Hepatocyte (in vitro differentiated cells): Measurements from ENCODE around the gene SYCE3. TPM values are rescaled to one million over a fixed set of nuclear protein-coding genes. Genes with fewer than 3 reads are reported as not detected.

ENCODE experiments used
- DNase-seq: peaks from one replicate; pipeline ENCODE4 v3.0.0-alpha.2; 2016; ENCODE audit warnings: low spot score
- H2AFZ ChIP-seq: fragments of 200-600 bp; sonication (generic); 2 replicates; pipeline ENCODE4 v1.6.0; 2016; ENCODE audit warnings: antibody characterized with exemption, mild to moderate bottlenecking
- H3K27ac ChIP-seq: fragments of 200-600 bp; sonication (generic); 2 replicates; pipeline ENCODE4 v1.5.1; 2016; ENCODE audit warnings: mild to moderate bottlenecking
- H3K27me3 ChIP-seq: fragments of 200-600 bp; sonication (generic); 2 replicates; pipeline ENCODE4 v1.6.1; 2016
- H3K36me3 ChIP-seq: fragments of 200-600 bp; sonication (generic); replicated peaks from 2 replicates; pipeline ENCODE4 v1.5.1; 2016; ENCODE audit warnings: low read depth; ENCODE audit not compliant: insufficient read depth
- H3K4me1 ChIP-seq: fragments of 200-600 bp; sonication (generic); 2 replicates; pipeline ENCODE4 v1.5.1; 2016; ENCODE audit warnings: mild to moderate bottlenecking, moderate library complexity; ENCODE audit not compliant: insufficient read depth
- H3K4me2 ChIP-seq: fragments of 200-600 bp; sonication (generic); 2 replicates; pipeline ENCODE4 v1.6.0; 2016
- H3K4me3 ChIP-seq: fragments of 200-600 bp; sonication (generic); 2 replicates; pipeline ENCODE4 v1.5.1; 2016; ENCODE audit warnings: mild to moderate bottlenecking
- H3K79me2 ChIP-seq: fragments of 200-600 bp; sonication (generic); 2 replicates; pipeline ENCODE4 v1.6.0; 2017; ENCODE audit warnings: mild to moderate bottlenecking
- H3K9me2 ChIP-seq: fragments of 200-600 bp; sonication (generic); replicated peaks from 2 replicates; pipeline ENCODE4 v1.6.0; 2017; ENCODE audit warnings: mild to moderate bottlenecking; ENCODE audit not compliant: insufficient read depth
- H3K9me3 ChIP-seq: fragments of 200-600 bp; sonication (generic); 2 replicates; pipeline ENCODE4 v1.5.1; 2016; ENCODE audit warnings: low read depth, mild to moderate bottlenecking
- H4K20me1 ChIP-seq: fragments of 200-600 bp; sonication (generic); 2 replicates; pipeline ENCODE4 v1.6.0; 2016; ENCODE audit warnings: mild to moderate bottlenecking; ENCODE audit not compliant: insufficient read depth, poor library complexity, severe bottlenecking
- CTCF ChIP-seq: fragments of 200-600 bp; sonication (generic); IDR thresholded peaks from 2 replicates; pipeline ENCODE4 v1.5.1; 2016; ENCODE audit warnings: antibody characterized with exemption, mild to moderate bottlenecking; ENCODE audit not compliant: poor library complexity
- EZH2 ChIP-seq: fragments of 200-600 bp; sonication (generic); IDR thresholded peaks from 2 replicates; pipeline ENCODE4 v1.6.1; 2016; ENCODE audit warnings: antibody characterized with exemption, mild to moderate bottlenecking, borderline replicate concordance
- EZH2phosphoT487 ChIP-seq: fragments of 200-600 bp; sonication (generic); IDR thresholded peaks from one replicate; pipeline ENCODE4 v1.6.1; 2018; ENCODE audit warnings: antibody characterized with exemption, mild to moderate bottlenecking, low read depth, moderate library complexity; ENCODE audit not compliant: unreplicated experiment, severe bottlenecking
- WGBS: methylation state at CpG from one replicate; pipeline ENCODE4 v1.1.6; 2016; ENCODE audit warnings: low lambda C conversion rate; ENCODE audit errors: missing lambda C conversion rate; 5-methylcytosine and 5-hydroxymethylcytosine counted together
- polyA plus RNA-seq: library from polyadenylated mRNA; unstranded; fragments of >200 nt; fragmentation: Nextera tagmentation; extraction: Ambion mirVana; gene quantifications from 2 replicates; pipeline ENCODE4 v1.2.1, GENCODE V29; 2016
- total RNA-seq: library from RNA; depleted of rRNA; stranded (reverse); fragments of >200 nt; gene quantifications from 2 replicates; pipeline ENCODE4 v1.2.3, GENCODE V29; 2014

SYCE3 gene
- total and polyA plus RNA-seq, 2 experiments from 2014 or later: 1.4 TPM; not detected in 1

GRCh38 chr22:50548921-50549790 is 13.6 kb downstream of the SYCE3 start:
- Histone ChIP-seq H3K79me2 (no peaks in the 10 kb centered on the region), H3K27ac (no peak overlapping the region), H3K4me3 (no peak overlapping the region)

GRCh38 chr22:50548040-50548920 is 14.4 kb downstream of the SYCE3 start:
- Histone ChIP-seq H2AFZ (no peak overlapping the region), H3K36me3 (no peaks in the 10 kb centered on the region), H3K79me2 (no peaks in the 10 kb centered on the region), H3K4me3 (no peak overlapping the region), H4K20me1 (no peaks in the 10 kb centered on the region), H3K27ac (no peak overlapping the region), H3K4me2 (no peak overlapping the region), H3K9me3 (no peaks in the 10 kb centered on the region), H3K4me1 (peaks cover 13% of the 10 kb centered on the region), H3K27me3 (no peaks in the 10 kb centered on the region), H3K9me2 (no peaks in the 10 kb centered on the region)
- DNase-seq: no peak
- no peak for TF ChIP-seq EZH2
- TF ChIP-seq CTCF: no peak
- TF ChIP-seq EZH2phosphoT487: no peak
- WGBS: 92% methylated on average over 17 of the region's 56 CpGs

More at GRCh38 chr22:50548921-50549790, 13.6 kb downstream of the SYCE3 start:
- TF ChIP-seq EZH2phosphoT487 (no peak), EZH2 (no peak), CTCF (no peak)
- no peaks in the 10 kb centered on the region for H3K9me2 ChIP-seq
- H4K20me1 ChIP-seq: no peaks in the 10 kb centered on the region
- peaks cover 9% of the 10 kb centered on the region for H3K4me1 ChIP-seq
- no peaks in the 10 kb centered on the region for H3K9me3 ChIP-seq
- H2AFZ ChIP-seq: no peak overlapping the region
- H3K27me3 ChIP-seq: no peaks in the 10 kb centered on the region
- WGBS: 97% methylated on average over 47 of the region's 68 CpGs
- DNase-seq: no peak
- H3K36me3 ChIP-seq: no peaks in the 10 kb centered on the region
- H3K4me2 ChIP-seq: no peak overlapping the region

GRCh38 chr22:50547263-50547985 is 15.3 kb downstream of the SYCE3 start:
- H3K27ac ChIP-seq: no peak overlapping the region
- peaks cover 13% of the 10 kb centered on the region for H3K4me1 ChIP-seq
- no peaks in the 10 kb centered on the region for H3K36me3 ChIP-seq
- no peaks in the 10 kb centered on the region for H3K9me2 ChIP-seq
- 91% methylated on average over 4 of the region's 35 CpGs for WGBS
- no peaks in the 10 kb centered on the region for H3K79me2 ChIP-seq
- TF ChIP-seq EZH2phosphoT487: no peak
- TF ChIP-seq CTCF: no peak
- TF ChIP-seq EZH2: no peak
- H3K4me2 ChIP-seq: no peak overlapping the region
- DNase-seq: no peak
- H3K9me3 ChIP-seq: no peaks in the 10 kb centered on the region
- H2AFZ ChIP-seq: no peak overlapping the region
- H3K4me3 ChIP-seq: no peak overlapping the region
- H4K20me1 ChIP-seq: no peaks in the 10 kb centered on the region
- no peaks in the 10 kb centered on the region for H3K27me3 ChIP-seq
